ENCODE measurements around the gene PPP3CA. TPM values are rescaled to one million over a fixed set of nuclear protein-coding genes. Genes with fewer than 3 reads are reported as not detected.

The PPP3CA gene
- total RNA-seq, 3 donors from 2014 or later, result 32.4 to 59.6 (median 47.8) TPM

DNA sequence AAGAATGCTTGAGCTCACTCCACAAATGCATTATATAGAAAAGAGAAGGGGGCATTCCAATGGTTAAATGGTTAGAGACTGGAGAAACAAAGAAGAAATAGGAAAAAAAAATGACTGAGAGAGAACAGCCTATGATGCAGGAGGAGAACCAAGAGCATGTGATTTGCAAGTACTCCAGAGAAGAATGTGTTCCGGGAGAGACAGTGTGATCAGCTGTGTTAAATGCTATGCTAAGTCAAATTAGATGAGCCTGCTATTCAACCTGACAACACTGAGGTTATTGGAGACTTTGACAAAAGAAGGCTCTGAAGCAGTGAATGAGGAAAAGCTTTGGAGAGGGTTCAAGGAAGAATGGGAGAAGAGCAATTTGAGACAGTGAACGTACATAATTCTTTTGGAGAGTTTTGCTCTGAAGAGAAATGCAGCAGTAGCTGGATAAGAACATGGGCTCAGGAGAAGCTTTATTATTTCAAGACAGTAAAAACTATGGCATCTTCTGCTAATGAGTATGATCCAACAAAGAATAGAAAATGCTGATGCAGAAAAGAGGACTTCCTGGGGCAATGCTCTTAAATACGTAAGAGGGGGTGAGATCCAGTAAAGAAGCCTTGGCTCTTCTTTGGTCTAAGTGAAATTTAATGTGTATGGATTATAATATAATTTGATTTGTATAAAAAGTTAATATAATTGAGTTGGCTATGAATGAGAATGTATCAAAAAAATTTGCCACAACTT lies 66.3 kb downstream of the PPP3CA start:
- Histone ChIP-seq H3K4me1 (no peaks in the 10 kb centered on the region), H3K27me3 (no peaks in the 10 kb centered on the region), H3K27ac (no peak overlapping the region), H3K9me3 (no peaks in the 10 kb centered on the region), H3K36me3 (no peaks in the 10 kb centered on the region), H3K4me3 (no peak overlapping the region)
- TF ChIP-seq POLR2A (IDR thresholded peaks at IDR 0.05), result no peak
- no peak for DNase-seq (ENCODE audit: low spot score in 2 of 2)
- intact Hi-C loops (cut with DNase I; ENCODE audit: low total_unique reads), result no loop called here

GRCh38 chr4:101279377-101279871 lies 67.9 kb downstream of the PPP3CA start:
- intact Hi-C loops (cut with DNase I; ENCODE audit: low total_unique reads), result no loop called here
- Histone ChIP-seq H3K27me3 (no peaks in the 10 kb centered on the region), H3K4me3 (no peak overlapping the region), H3K4me1 (no peaks in the 10 kb centered on the region), H3K9me3 (no peaks in the 10 kb centered on the region), H3K27ac (no peak overlapping the region), H3K36me3 (no peaks in the 10 kb centered on the region)
- TF ChIP-seq POLR2AphosphoS5 (IDR thresholded peaks at IDR 0.05), result peak in 1 of 3 donors; percentile 36
- TF ChIP-seq CTCF (IDR thresholded peaks at IDR 0.05), result no peak
- DNase-seq (ENCODE audit: low spot score in 2 of 2), result no peak

DNA sequence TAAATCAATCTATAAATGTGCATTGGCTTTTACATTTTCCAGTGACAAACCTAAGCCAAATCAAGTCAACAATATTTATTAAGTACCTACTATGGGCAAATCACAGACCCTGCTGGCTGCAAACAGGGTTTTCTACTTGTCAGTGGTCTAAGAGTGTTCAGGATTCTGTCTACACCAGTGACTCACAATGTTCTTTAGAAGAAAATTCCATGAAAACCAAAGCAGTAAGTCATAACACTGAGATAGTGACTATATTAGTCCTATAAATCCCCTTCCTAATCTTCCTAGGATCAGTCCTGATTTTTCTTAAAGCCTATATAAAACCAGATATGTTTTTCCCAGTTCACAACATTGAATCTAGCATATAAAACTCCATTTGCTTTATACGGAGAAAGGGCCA lies 69.7 kb downstream of the PPP3CA start:
- Histone ChIP-seq H3K4me3 (no peak overlapping the region), H3K27me3 (no peaks in the 10 kb centered on the region), H3K9me3 (no peaks in the 10 kb centered on the region), H3K36me3 (no peaks in the 10 kb centered on the region), H3K4me1 (no peaks in the 10 kb centered on the region), H3K27ac (no peak overlapping the region)
- no peak for DNase-seq (ENCODE audit: low spot score in 2 of 2)
- intact Hi-C loops (cut with DNase I; ENCODE audit: low total_unique reads), result no loop called here
- TF ChIP-seq CTCF (IDR thresholded peaks at IDR 0.05) (no peak), POLR2A (IDR thresholded peaks at IDR 0.05) (no peak), POLR2AphosphoS5 (IDR thresholded peaks at IDR 0.05) (no peak)

DNA sequence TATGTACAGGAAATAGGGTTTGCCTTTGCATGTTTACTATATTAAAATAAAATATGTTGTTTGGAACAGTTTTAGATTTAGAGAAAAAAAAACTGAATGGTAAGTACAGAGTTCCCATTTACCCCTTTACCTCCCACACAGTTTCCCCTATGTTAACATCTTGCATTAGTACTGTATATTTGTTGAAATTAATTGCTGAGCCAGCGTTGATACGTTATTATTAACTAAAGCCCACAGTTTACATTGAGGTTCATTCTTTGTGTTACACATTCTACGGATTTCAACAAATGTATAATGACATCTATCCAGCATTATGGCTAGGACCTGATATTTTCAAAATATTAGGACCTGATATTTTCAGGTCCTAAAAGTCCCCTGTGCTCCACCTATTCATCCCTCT lies 70.7 kb downstream of the PPP3CA start:
- intact Hi-C loops (cut with DNase I; ENCODE audit: low total_unique reads), result no loop called here

GRCh38 chr4:101274888-101275752 lies 72.2 kb downstream of the PPP3CA start:
- Histone ChIP-seq H3K27me3 (no peaks in the 10 kb centered on the region), H3K4me3 (no peak overlapping the region), H3K27ac (no peak overlapping the region), H3K36me3 (no peaks in the 10 kb centered on the region), H3K4me1 (no peaks in the 10 kb centered on the region), H3K9me3 (no peaks in the 10 kb centered on the region)
- intact Hi-C loops (cut with DNase I; ENCODE audit: low total_unique reads), result no loop called here
- no peak for DNase-seq (ENCODE audit: low spot score in 2 of 2)
- TF ChIP-seq POLR2A (IDR thresholded peaks at IDR 0.05) (no peak), CTCF (IDR thresholded peaks at IDR 0.05) (no peak), POLR2AphosphoS5 (IDR thresholded peaks at IDR 0.05) (no peak)

More for the DNA sequence above, 70.7 kb downstream of the PPP3CA start:
- DNase-seq (ENCODE audit: low spot score in 2 of 2), result no peak
- Histone ChIP-seq H3K27me3 (no peaks in the 10 kb centered on the region), H3K36me3 (no peaks in the 10 kb centered on the region), H3K27ac (no peak overlapping the region), H3K4me3 (no peak overlapping the region), H3K9me3 (no peaks in the 10 kb centered on the region), H3K4me1 (no peaks in the 10 kb centered on the region)
- TF ChIP-seq CTCF (IDR thresholded peaks at IDR 0.05), result no peak
- no peak for TF ChIP-seq POLR2AphosphoS5 (IDR thresholded peaks at IDR 0.05)
- no peak for TF ChIP-seq POLR2A (IDR thresholded peaks at IDR 0.05)

All from breast epithelium (tissue), 4 donors.